Trophoblast cell (in vitro differentiated cells and primary cell): ENCODE measurements around the gene GOLGA6C.
"Not testable (repeated sequence)": the region's sequence is repeated elsewhere in the genome, so short reads cannot be mapped to it uniquely, and the experiment has no call there.

Source experiments
- DNase-seq, 2 donors: peaks; one replicate each; pipeline ENCODE4 v3.0.0-alpha.2; 2016
- H2AFZ ChIP-seq: 2 replicates; pipeline ENCODE4 v1.6.1; 2013; ENCODE audit warnings: low read length, moderate library complexity, mild to moderate bottlenecking; ENCODE audit not compliant: insufficient read depth, poor library complexity
- H2AK5ac ChIP-seq: 2 replicates; pipeline ENCODE4 v1.6.1; 2013; ENCODE audit warnings: mild to moderate bottlenecking, low read length
- H2BK120ac ChIP-seq: 2 replicates; pipeline ENCODE4 v1.6.1; 2013; ENCODE audit warnings: low read length, mild to moderate bottlenecking, moderate library complexity; ENCODE audit not compliant: insufficient read depth, poor library complexity
- H2BK12ac ChIP-seq: 2 replicates; pipeline ENCODE4 v1.6.1; 2013; ENCODE audit warnings: mild to moderate bottlenecking, low read length, moderate library complexity
- H2BK5ac ChIP-seq: 2 replicates; pipeline ENCODE4 v1.6.1; 2013; ENCODE audit warnings: low read length, low read depth, moderate library complexity, mild to moderate bottlenecking; ENCODE audit not compliant: poor library complexity
- H3K14ac ChIP-seq: 2 replicates; pipeline ENCODE4 v1.6.1; 2013; ENCODE audit warnings: mild to moderate bottlenecking, low read length
- H3K18ac ChIP-seq: 2 replicates; pipeline ENCODE4 v1.6.1; 2013; ENCODE audit warnings: mild to moderate bottlenecking, low read length
- H3K23ac ChIP-seq: 2 replicates; pipeline ENCODE4 v1.6.1; 2013; ENCODE audit warnings: low read length
- H3K27ac ChIP-seq: 2 replicates; pipeline ENCODE4 v1.5.1; 2013; ENCODE audit warnings: low read depth, mild to moderate bottlenecking, inconsistent platforms, low read length, moderate library complexity
- H3K27me3 ChIP-seq: 2 replicates; pipeline ENCODE4 v1.6.1; 2013; ENCODE audit warnings: inconsistent platforms, mild to moderate bottlenecking, low read length, moderate library complexity; ENCODE audit not compliant: insufficient read depth
- H3K36me3 ChIP-seq, 2 experiments: 1 replicate in 1 of 2; 2 replicates in 1 of 2; pipeline ENCODE4 v1.6.1; 2013; ENCODE audit warnings: low read length in 2 of 2, mild to moderate bottlenecking in 2 of 2, moderate library complexity in 1 of 2; ENCODE audit not compliant: insufficient read depth in 2 of 2, control insufficient read depth in 1 of 2
- H3K4ac ChIP-seq: 2 replicates; pipeline ENCODE4 v1.6.1; 2013; ENCODE audit warnings: low read depth, mild to moderate bottlenecking, low read length, moderate library complexity
- H3K4me1 ChIP-seq, 2 experiments: 1 replicate in 1 of 2; 2 replicates in 1 of 2; pipeline ENCODE4 v1.6.1; 2013; ENCODE audit warnings: low read length in 2 of 2, mild to moderate bottlenecking in 2 of 2, moderate library complexity in 1 of 2; ENCODE audit not compliant: insufficient read depth in 2 of 2, control insufficient read depth in 1 of 2
- H3K4me2 ChIP-seq: 2 replicates; pipeline ENCODE4 v1.6.1; 2013; ENCODE audit warnings: inconsistent platforms, mild to moderate bottlenecking, low read length, moderate library complexity
- H3K4me3 ChIP-seq: 2 replicates; pipeline ENCODE4 v1.5.1; 2013; ENCODE audit warnings: mild to moderate bottlenecking, low read depth, low read length, inconsistent platforms
- H3K79me1 ChIP-seq: one replicate; pipeline ENCODE4 v1.6.1; 2013; ENCODE audit warnings: low read length
- H3K79me2 ChIP-seq: 2 replicates; pipeline ENCODE4 v1.6.1; 2013; ENCODE audit warnings: low read length, mild to moderate bottlenecking; ENCODE audit not compliant: control insufficient read depth, insufficient read depth, poor library complexity
- H3K9ac ChIP-seq: 2 replicates; pipeline ENCODE4 v1.6.1; 2013; ENCODE audit warnings: mild to moderate bottlenecking, low read length
- H3K9me3 ChIP-seq: 2 replicates; pipeline ENCODE4 v1.6.1; 2013; ENCODE audit warnings: low read depth, mild to moderate bottlenecking, control low read depth, inconsistent platforms, low read length; ENCODE audit not compliant: insufficient read depth
- H4K12ac ChIP-seq: 2 replicates; pipeline ENCODE4 v1.6.1; 2013; ENCODE audit warnings: low read depth, mild to moderate bottlenecking, low read length, moderate library complexity
- H4K8ac ChIP-seq: 2 replicates; pipeline ENCODE4 v1.6.1; 2013; ENCODE audit warnings: low read depth, mild to moderate bottlenecking, low read length, moderate library complexity
- H4K91ac ChIP-seq: one replicate; pipeline ENCODE4 v1.6.1; 2013; ENCODE audit warnings: low read depth, mild to moderate bottlenecking, low read length, moderate library complexity
- WGBS: extraction: QIAGEN DNeasy Blood & Tissue Kit; methylation state at CpG from one replicate; pipeline ENCODE4 v1.1.7; 2013; ENCODE audit warnings: missing lambda C conversion rate; ENCODE audit not compliant: insufficient read length, insufficient coverage; ENCODE audit errors: extremely low coverage; 5-methylcytosine and 5-hydroxymethylcytosine counted together

GOLGA6C gene

DNA sequence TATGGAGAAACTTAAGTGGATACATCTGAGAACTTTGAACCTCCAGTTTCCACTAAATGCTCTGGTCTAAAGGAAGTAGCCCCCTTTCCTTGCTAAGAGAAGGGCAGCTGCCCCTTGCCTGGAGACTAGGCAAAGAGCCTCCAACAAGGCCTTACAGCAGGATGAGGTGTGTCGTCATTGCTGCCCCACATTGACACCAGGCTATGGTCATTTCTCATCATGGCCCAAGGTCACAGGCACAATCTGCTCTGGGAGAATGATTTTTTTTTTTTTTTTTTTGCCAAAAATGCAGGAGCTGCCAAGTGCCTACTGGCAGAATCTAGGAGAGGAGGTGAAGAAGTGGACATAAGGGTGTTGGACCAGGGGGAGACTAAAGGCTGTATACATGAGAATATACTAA lies 12.4 kb upstream of the GOLGA6C start:
- not testable (repeated sequence) for H3K9me3 ChIP-seq, H3K79me2 ChIP-seq, H3K18ac ChIP-seq, H2AK5ac ChIP-seq, H2BK5ac ChIP-seq, H3K4me2 ChIP-seq, H3K27ac ChIP-seq, H3K14ac ChIP-seq, H2AFZ ChIP-seq, H3K4me3 ChIP-seq, DNase-seq, H2BK12ac ChIP-seq, H3K4me1 ChIP-seq, H4K12ac ChIP-seq, H3K23ac ChIP-seq, H2BK120ac ChIP-seq, H4K8ac ChIP-seq, H3K4ac ChIP-seq, H3K9ac ChIP-seq, H3K27me3 ChIP-seq, H4K91ac ChIP-seq, H3K79me1 ChIP-seq, H3K36me3 ChIP-seq
- no CpG with 5 or more reads among the region's 1 CpG for WGBS

DNA sequence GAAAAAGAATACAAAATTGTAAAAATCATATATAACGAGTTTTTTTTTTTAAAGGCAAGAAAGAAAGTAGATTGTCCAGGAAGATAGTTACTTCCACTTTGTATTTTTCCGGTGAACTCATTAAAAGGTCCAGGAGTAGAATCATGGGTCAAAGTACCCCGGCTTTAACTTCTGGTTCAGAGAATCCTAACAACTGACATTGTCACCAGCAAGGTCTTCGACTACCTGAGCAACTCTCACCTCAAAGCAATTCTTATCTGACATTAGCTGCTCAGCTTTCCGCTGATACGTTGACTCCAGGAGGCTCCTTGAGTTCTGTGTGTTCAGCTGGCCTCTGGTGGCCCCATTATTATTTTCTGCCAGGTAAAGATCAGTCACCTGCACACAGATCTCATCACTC lies 9.1 kb upstream of the GOLGA6C start:
- H4K8ac ChIP-seq, H3K9me3 ChIP-seq, H4K91ac ChIP-seq, H3K36me3 ChIP-seq, H3K14ac ChIP-seq, H3K4me1 ChIP-seq, H2BK12ac ChIP-seq, H2BK120ac ChIP-seq, H3K79me2 ChIP-seq, H3K9ac ChIP-seq, H3K18ac ChIP-seq, H3K27ac ChIP-seq, H3K27me3 ChIP-seq, H2AK5ac ChIP-seq, H3K4ac ChIP-seq, H2BK5ac ChIP-seq, H3K23ac ChIP-seq, H3K4me3 ChIP-seq, DNase-seq, H3K4me2 ChIP-seq, H4K12ac ChIP-seq, H3K79me1 ChIP-seq, H2AFZ ChIP-seq: not testable (repeated sequence)
- WGBS: no CpG with 5 or more reads among the region's 6 CpGs

DNA sequence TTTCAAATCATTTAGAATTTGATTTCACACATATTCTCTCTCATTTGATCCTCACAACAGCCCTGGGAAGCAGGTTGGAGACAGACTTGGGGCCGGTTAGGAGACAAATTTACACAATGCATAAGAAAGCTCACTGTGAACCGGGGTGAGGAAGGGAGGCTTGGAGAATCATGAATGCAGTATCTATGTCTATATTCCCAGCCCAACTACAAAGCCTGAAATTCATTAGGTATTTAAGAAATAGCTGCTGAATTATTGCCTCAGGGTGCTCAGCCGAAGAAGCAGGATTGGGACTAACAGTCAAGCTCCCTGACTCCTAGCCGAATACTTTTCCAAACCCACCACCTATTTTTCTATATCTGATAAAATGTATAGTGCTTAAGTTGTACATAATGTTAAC lies 8.4 kb upstream of the GOLGA6C start:
- Histone ChIP-seq H2BK120ac (no peak overlapping the region), H3K23ac (no peak overlapping the region), H3K27me3 (no peaks in the 10 kb centered on the region), H3K4me1 (no peaks in the 10 kb centered on the region), H3K18ac (no peak overlapping the region), H4K8ac (no peak overlapping the region), H3K4me3 (no peak overlapping the region), H3K4me2 (no peak overlapping the region), H3K36me3 (no peaks in the 10 kb centered on the region), H2AK5ac (no peak overlapping the region), H3K14ac (no peak overlapping the region), H3K79me2 (no peaks in the 10 kb centered on the region), H2BK5ac (no peak overlapping the region), H2AFZ (no peak overlapping the region), H3K9me3 (no peaks in the 10 kb centered on the region), H4K91ac (no peak overlapping the region), H4K12ac (no peak overlapping the region), H3K27ac (no peak overlapping the region), H3K9ac (no peak overlapping the region), H3K79me1 (no peaks in the 10 kb centered on the region), H3K4ac (no peak overlapping the region), H2BK12ac (no peak overlapping the region)
- no CpG with 5 or more reads among the region's 4 CpGs for WGBS
- DNase-seq: no peak

DNA sequence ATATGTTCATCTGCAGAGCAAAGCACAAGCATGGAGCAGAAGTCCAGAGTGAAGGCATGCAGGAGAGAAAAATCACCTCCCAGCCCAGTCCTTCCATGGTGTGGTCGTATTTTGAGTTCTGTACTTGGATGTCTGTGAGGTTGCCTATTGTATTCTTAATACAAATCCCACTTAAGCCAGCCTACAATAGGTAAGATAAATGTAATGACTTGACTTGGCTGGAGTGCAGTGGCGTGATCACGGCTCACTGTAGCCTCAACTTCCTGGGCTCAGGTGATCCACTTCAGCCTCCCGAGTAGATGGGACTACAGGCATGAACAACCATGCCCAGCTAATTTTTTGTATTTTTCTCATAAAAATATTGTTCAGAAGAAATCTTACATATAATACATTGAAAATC lies 6.8 kb upstream of the GOLGA6C start:
- H4K8ac ChIP-seq, H3K4me2 ChIP-seq, H3K4me1 ChIP-seq, H2BK120ac ChIP-seq, H2AK5ac ChIP-seq, H3K36me3 ChIP-seq, H2AFZ ChIP-seq, H3K79me1 ChIP-seq, H3K9ac ChIP-seq, H3K14ac ChIP-seq, H3K79me2 ChIP-seq, DNase-seq, H3K27me3 ChIP-seq, H4K91ac ChIP-seq, H3K4ac ChIP-seq, H2BK12ac ChIP-seq, H3K23ac ChIP-seq, H3K18ac ChIP-seq, H4K12ac ChIP-seq, H3K9me3 ChIP-seq, H2BK5ac ChIP-seq, H3K4me3 ChIP-seq, H3K27ac ChIP-seq: not testable (repeated sequence)
- WGBS: no CpG with 5 or more reads among the region's 4 CpGs
